GM12878 (cell line): ENCODE measurements around the gene SLC39A11. TPM values are rescaled to one million over a fixed set of nuclear protein-coding genes. Genes with fewer than 3 reads are reported as not detected.

ENCODE experiments used
- ATAC-seq: fragments of 200-7000 bp; cut with Tn5 transposase; 3 replicates; pipeline ENCODE4 v1.9.1; 2020; ENCODE audit warnings: mild to moderate bottlenecking, moderate library complexity
- BruUV-seq: library from RNA; stranded (reverse); fragments of 400-500 nt; replicated peaks from 2 replicates; lab custom pipeline; 2021; lab: Mats Ljungman, UMichigan
- CTCF ChIA-PET: fragments of 300-600 bp; sonication (Branson Sonifier 250); formaldehyde crosslinking; extraction: SDS; loops from one replicate; lab custom pipeline; 2021; ENCODE audit warnings: inconsistent platforms; lab: Yijun Ruan, JAX
- POLR2A ChIA-PET: fragments of 350-600 bp; formaldehyde crosslinking; extraction: SDS; loops from one replicate; lab custom pipeline; 2021; ENCODE audit warnings: inconsistent platforms; lab: Charles Lee
- RAD21 ChIA-PET: fragments of 300-600 bp; sonication (Branson Sonifier 250); formaldehyde crosslinking; loops from one replicate; lab custom pipeline; 2023; ENCODE audit warnings: antibody characterized with exemption; ENCODE audit not compliant: unreplicated experiment; lab: Charles Lee
- SMC1A ChIA-PET: fragments of 300-600 bp; sonication (Branson Sonifier 250); formaldehyde crosslinking; loops from one replicate; lab custom pipeline; 2023; ENCODE audit not compliant: unreplicated experiment, uncharacterized antibody; lab: Charles Lee
- DNase-seq: peaks from one replicate; pipeline ENCODE4 v3.0.0-alpha.2; 2011; ENCODE audit warnings: low read depth, low spot score
- FAIRE-seq: peaks from 3 replicates; lab custom pipeline; 2011; peaks lifted over from hg19 to GRCh38; lab: Jason Lieb, UNC
- H2AFZ ChIP-seq: 2 replicates; pipeline ENCODE4 v1.6.0; 2011; ENCODE audit warnings: low read depth, low read length, control low read depth; ENCODE audit not compliant: control insufficient read depth
- H3K27ac ChIP-seq: 2 replicates; pipeline ENCODE4 v1.5.1; 2011; ENCODE audit warnings: control low read depth; ENCODE audit not compliant: control insufficient read depth, insufficient read depth
- H3K27me3 ChIP-seq, 2 experiments: replicated peaks in 1 of 2; 2 replicates each; pipeline versions ENCODE4 v1.6.0 to v1.6.1; 2011; ENCODE audit warnings: low read length in 1 of 2; ENCODE audit not compliant: control insufficient read depth in 2 of 2, insufficient read depth in 2 of 2
- H3K36me3 ChIP-seq, 2 experiments: 2 replicates each; pipeline ENCODE4 v1.5.1; 2011; ENCODE audit warnings: low read length in 1 of 2; ENCODE audit not compliant: control insufficient read depth in 2 of 2, insufficient read depth in 2 of 2
- H3K4me1 ChIP-seq: 2 replicates; pipeline ENCODE4 v1.6.1; 2011; ENCODE audit warnings: mild to moderate bottlenecking, low read length, moderate library complexity, mixed read lengths; ENCODE audit not compliant: control insufficient read depth, insufficient read depth
- H3K4me2 ChIP-seq: 2 replicates; pipeline ENCODE4 v1.6.0; 2011; ENCODE audit warnings: control low read depth; ENCODE audit not compliant: control insufficient read depth, insufficient read depth
- H3K4me3 ChIP-seq: fragments of 200-600 bp; sonication (generic); 2 replicates; pipeline ENCODE4 v1.5.1; 2016
- H3K79me2 ChIP-seq: 2 replicates; pipeline ENCODE4 v1.6.0; 2011; ENCODE audit warnings: low read length; ENCODE audit not compliant: control insufficient read depth, insufficient read depth
- H3K9ac ChIP-seq: 2 replicates; pipeline ENCODE4 v1.8.0; 2011; ENCODE audit warnings: low read length, control low read depth, mixed read lengths; ENCODE audit not compliant: control insufficient read depth, insufficient read depth
- H3K9me3 ChIP-seq: replicated peaks from 3 replicates; pipeline ENCODE4 v1.5.1; 2011; ENCODE audit warnings: mild to moderate bottlenecking, low read length; ENCODE audit not compliant: control insufficient read depth, insufficient read depth
- H4K20me1 ChIP-seq: 2 replicates; pipeline ENCODE4 v1.6.0; 2011; ENCODE audit not compliant: control insufficient read depth, insufficient read depth
- BMI1 ChIP-seq: fragments of 450-650 bp; IDR thresholded peaks from 2 replicates; pipeline ENCODE4 v1.6.1; 2016; ENCODE audit warnings: mild to moderate bottlenecking, moderate library complexity, borderline replicate concordance
- BRCA1 ChIP-seq: IDR thresholded peaks from 2 replicates; pipeline ENCODE4 v1.6.1; 2011; ENCODE audit warnings: low read depth, low read length, improper control_type of control experiment
- CBFB ChIP-seq: IDR thresholded peaks from 2 replicates; pipeline ENCODE4 v1.6.1; 2016; ENCODE audit warnings: antibody characterized with exemption, low read depth
- CEBPB ChIP-seq, 2 experiments: fragments of 150-350 bp in 1 of 2; IDR thresholded peaks; 2 replicates each; pipeline ENCODE4 v1.6.1; 2012 to 2014; ENCODE audit warnings: low read depth in 2 of 2, low read length in 2 of 2, borderline replicate concordance in 1 of 2, inconsistent platforms in 1 of 2
- FOXK2 ChIP-seq: fragments of 450-650 bp; IDR thresholded peaks from 2 replicates; pipeline ENCODE4 v1.6.1; 2017; ENCODE audit warnings: mild to moderate bottlenecking, moderate library complexity
- IKZF1 ChIP-seq: fragments of 450-650 bp; conservative IDR thresholded peaks from 2 replicates; pipeline ENCODE4 v1.6.1; 2017; ENCODE audit warnings: antibody characterized with exemption, mild to moderate bottlenecking
- MTA3 ChIP-seq: IDR thresholded peaks from 2 replicates; pipeline ENCODE4 v1.6.1; 2012; ENCODE audit warnings: low read length, inconsistent platforms, borderline replicate concordance
- PAX8 ChIP-seq: fragments of 450-650 bp; IDR thresholded peaks from 2 replicates; pipeline ENCODE4 v1.6.1; 2017; ENCODE audit warnings: mild to moderate bottlenecking, moderate library complexity
- PML ChIP-seq: IDR thresholded peaks from 2 replicates; pipeline ENCODE4 v1.6.1; 2012; ENCODE audit warnings: low read length, inconsistent platforms
- SP1 ChIP-seq: IDR thresholded peaks from one replicate; pipeline ENCODE4 v1.6.1; 2011; ENCODE audit warnings: low read depth, low read length
- STAT1 ChIP-seq: fragments of 450-650 bp; conservative IDR thresholded peaks from 2 replicates; pipeline ENCODE4 v1.6.1; 2014; ENCODE audit warnings: antibody characterized with exemption, mild to moderate bottlenecking
- TCF3 ChIP-seq: IDR thresholded peaks from 2 replicates; pipeline ENCODE4 v1.6.1; 2012; ENCODE audit warnings: low read depth, mild to moderate bottlenecking, low read length, borderline replicate concordance; ENCODE audit not compliant: insufficient read depth
- ZNF274 ChIP-seq: IDR thresholded peaks from one replicate; pipeline ENCODE4 v1.8.0; 2011; ENCODE audit not compliant: insufficient read length, insufficient read depth
- ZSCAN29 ChIP-seq: fragments of 450-650 bp; IDR thresholded peaks from 2 replicates; pipeline ENCODE4 v1.6.1; 2017; ENCODE audit warnings: mild to moderate bottlenecking, moderate library complexity
- ZZZ3 ChIP-seq: IDR thresholded peaks from 2 replicates; pipeline ENCODE4 v1.6.1; 2011; ENCODE audit warnings: low read depth; ENCODE audit not compliant: control insufficient read depth, insufficient read length
- WGBS: methylation state at CpG from one replicate; pipeline ENCODE4 v1.1.6; 2016; ENCODE audit warnings: low lambda C conversion rate; ENCODE audit not compliant: insufficient replicate concordance, insufficient coverage; ENCODE audit errors: missing lambda C conversion rate; 5-methylcytosine and 5-hydroxymethylcytosine counted together
- in situ Hi-C: fragments of 300-500 bp; cut with MboI; formaldehyde crosslinking; loops from 9 replicates; pipeline ENCODE4 v1.14.3; 2018; ENCODE audit warnings: mixed read lengths
- intact Hi-C: fragments of 100-400 bp; cut with micrococcal nuclease; formaldehyde crosslinking; loops from one replicate; pipeline ENCODE4 v1.14.2; 2022; ENCODE audit not compliant: unreplicated experiment
- polyA plus RNA-seq, 11 experiments: library from polyadenylated mRNA; depleted of rRNA in 4 of 11; unstranded in 6 of 11; stranded (reverse) in 5 of 11; fragments of >200 nt; fragmentation: Nextera tagmentation in 4 of 11; fragmentation: Illumina TruSeq in 1 of 11; extraction: Ambion mirVana in 4 of 11; extraction: Trizol in 1 of 11; gene quantifications; 1 replicate in 1 of 11; 2 replicates in 10 of 11; pipeline versions ENCODE4 v1.2.1 to v1.2.3, GENCODE V29; 2011 to 2016; ENCODE audit warnings: inconsistent platforms in 2 of 11, missing spikeins in 2 of 11, low read depth in 1 of 11
- total RNA-seq, 4 experiments: library from RNA; depleted of rRNA in 3 of 4; stranded (reverse); fragments of >200 nt in 3 of 4; fragmentation: Illumina TruSeq in 1 of 4; extraction: Trizol in 1 of 4; gene quantifications; 2 replicates each; pipeline versions ENCODE4 v1.2.1 to v1.2.3, GENCODE V29; 2013 to 2021
- TF ChIP-seq, protein P1 (sequence below): fragments of 450-650 bp; IDR thresholded peaks from 2 replicates; pipeline ENCODE4 v1.6.1; 2017; ENCODE audit warnings: mild to moderate bottlenecking, moderate library complexity

SLC39A11 gene
- total and polyA plus RNA-seq, 10 of the 15 experiments (the other 5 are each of a cell fraction or from before 2014, with no cell fraction given) = 8.6 to 23.8 (median 14.0) TPM

DNA sequence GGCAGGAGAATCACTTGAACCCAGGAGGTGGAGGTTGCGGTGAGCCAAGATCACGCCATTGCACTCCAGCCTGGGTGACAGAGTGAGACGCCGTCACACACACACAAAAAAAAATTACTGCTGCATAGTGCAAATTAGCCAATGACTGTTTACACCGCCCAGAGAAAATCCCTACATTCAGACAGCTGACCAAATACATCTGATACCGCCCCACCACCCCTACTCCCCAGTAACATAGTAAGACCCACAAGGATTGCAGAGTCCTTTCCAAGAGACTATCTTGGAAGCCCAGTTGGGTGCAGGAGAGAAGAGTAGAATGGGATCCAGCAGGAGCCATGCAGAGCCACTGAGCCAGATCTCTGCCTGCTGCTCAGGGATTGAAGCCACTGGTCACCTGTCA, 63.5 kb downstream of the SLC39A11 start:
- BruUV-seq = no TSS peak
- no peaks in the 10 kb centered on the region for H4K20me1 ChIP-seq
- RAD21 ChIA-PET = no interaction called here
- H3K4me1 ChIP-seq = no peaks in the 10 kb centered on the region; the same call in 1 of the 2 replicates
- CTCF ChIA-PET = no interaction called here
- H3K79me2 ChIP-seq = no peaks in the 10 kb centered on the region
- SMC1A ChIA-PET = no interaction called here
- in situ Hi-C loops = no loop called here
- FAIRE-seq (no peak), ATAC-seq (no peak), DNase-seq (no peak)
- no peak overlapping the region for H3K27ac ChIP-seq
- H3K9ac ChIP-seq = no peak overlapping the region
- TF ChIP-seq TCF3 (no peak), IKZF1 (no peak), FOXK2 (no peak), ZNF274 (no peak), ZZZ3 (no peak), BRCA1 (no peak)
- no peaks in the 10 kb centered on the region for H3K9me3 ChIP-seq
- no peak overlapping the region for H3K4me3 ChIP-seq
- 100% methylated on average over 3 of the region's 6 CpGs for WGBS
- H3K36me3 ChIP-seq = peaks cover 0 to 12% of the 10 kb centered on the region in 2 experiments; a peak in 2 of 4 replicates
- intact Hi-C loops = no loop called here
- H3K27me3 ChIP-seq = no peaks in the 10 kb centered on the region
- POLR2A ChIA-PET = no interaction called here
- no peak overlapping the region for H2AFZ ChIP-seq
- no peak overlapping the region for H3K4me2 ChIP-seq

DNA sequence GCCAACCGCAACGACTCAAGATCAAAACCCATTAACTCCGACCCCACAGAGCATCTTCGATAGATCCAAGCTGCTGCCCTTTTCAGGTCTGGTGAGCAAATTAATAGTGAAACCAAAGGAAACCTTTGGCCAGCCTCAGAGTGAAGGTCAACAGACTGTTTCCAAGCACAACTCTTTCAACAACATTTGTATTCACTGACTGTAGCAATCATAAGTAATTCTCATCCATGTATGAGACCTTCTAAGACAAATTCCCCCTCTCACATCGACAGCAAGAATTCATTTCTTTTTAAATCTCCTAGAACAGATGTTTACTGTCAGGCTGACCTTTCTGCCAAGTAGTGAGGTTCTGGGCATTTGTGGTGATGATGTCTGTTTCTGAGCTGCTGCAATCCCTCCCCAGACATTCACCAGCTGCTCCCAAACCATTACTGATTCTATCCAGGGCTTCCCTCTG, 64.2 kb downstream of the SLC39A11 start:
- Histone ChIP-seq H3K4me1 (no peaks in the 10 kb centered on the region; the same call in 1 of the 2 replicates), H3K27ac (no peak overlapping the region), H3K9ac (no peak overlapping the region), H3K27me3 (no peaks in the 10 kb centered on the region), H4K20me1 (no peaks in the 10 kb centered on the region), H2AFZ (no peak overlapping the region), H3K79me2 (no peaks in the 10 kb centered on the region), H3K36me3 (peaks cover 0 to 12% of the 10 kb centered on the region in 2 experiments; a peak in 2 of 4 replicates), H3K4me3 (no peak overlapping the region), H3K4me2 (no peak overlapping the region), H3K9me3 (no peaks in the 10 kb centered on the region; the same call in 1 of the 3 replicates)
- WGBS = 79% methylated on average over 5 of the region's 5 CpGs
- BruUV-seq = no TSS peak
- RAD21 ChIA-PET = no interaction called here
- CTCF ChIA-PET = no interaction called here
- FAIRE-seq (no peak), ATAC-seq (no peak), DNase-seq (no peak)
- in situ Hi-C loops (no loop called here), intact Hi-C loops (no loop called here)
- SMC1A ChIA-PET = no interaction called here
- POLR2A ChIA-PET = no interaction called here
- TF ChIP-seq STAT1 (no peak), ZSCAN29 (no peak), CBFB (no peak), CEBPB (IDR thresholded peaks at IDR 0.05; ENCODE audit: borderline replicate concordance in 1 of 2, low read depth in 2 of 2, low read length in 2 of 2) (no peak), BMI1 (no peak), SP1 (no peak), PAX8 (no peak), PML (no peak), MTA3 (no peak)
- TF ChIP-seq, protein P1, sequence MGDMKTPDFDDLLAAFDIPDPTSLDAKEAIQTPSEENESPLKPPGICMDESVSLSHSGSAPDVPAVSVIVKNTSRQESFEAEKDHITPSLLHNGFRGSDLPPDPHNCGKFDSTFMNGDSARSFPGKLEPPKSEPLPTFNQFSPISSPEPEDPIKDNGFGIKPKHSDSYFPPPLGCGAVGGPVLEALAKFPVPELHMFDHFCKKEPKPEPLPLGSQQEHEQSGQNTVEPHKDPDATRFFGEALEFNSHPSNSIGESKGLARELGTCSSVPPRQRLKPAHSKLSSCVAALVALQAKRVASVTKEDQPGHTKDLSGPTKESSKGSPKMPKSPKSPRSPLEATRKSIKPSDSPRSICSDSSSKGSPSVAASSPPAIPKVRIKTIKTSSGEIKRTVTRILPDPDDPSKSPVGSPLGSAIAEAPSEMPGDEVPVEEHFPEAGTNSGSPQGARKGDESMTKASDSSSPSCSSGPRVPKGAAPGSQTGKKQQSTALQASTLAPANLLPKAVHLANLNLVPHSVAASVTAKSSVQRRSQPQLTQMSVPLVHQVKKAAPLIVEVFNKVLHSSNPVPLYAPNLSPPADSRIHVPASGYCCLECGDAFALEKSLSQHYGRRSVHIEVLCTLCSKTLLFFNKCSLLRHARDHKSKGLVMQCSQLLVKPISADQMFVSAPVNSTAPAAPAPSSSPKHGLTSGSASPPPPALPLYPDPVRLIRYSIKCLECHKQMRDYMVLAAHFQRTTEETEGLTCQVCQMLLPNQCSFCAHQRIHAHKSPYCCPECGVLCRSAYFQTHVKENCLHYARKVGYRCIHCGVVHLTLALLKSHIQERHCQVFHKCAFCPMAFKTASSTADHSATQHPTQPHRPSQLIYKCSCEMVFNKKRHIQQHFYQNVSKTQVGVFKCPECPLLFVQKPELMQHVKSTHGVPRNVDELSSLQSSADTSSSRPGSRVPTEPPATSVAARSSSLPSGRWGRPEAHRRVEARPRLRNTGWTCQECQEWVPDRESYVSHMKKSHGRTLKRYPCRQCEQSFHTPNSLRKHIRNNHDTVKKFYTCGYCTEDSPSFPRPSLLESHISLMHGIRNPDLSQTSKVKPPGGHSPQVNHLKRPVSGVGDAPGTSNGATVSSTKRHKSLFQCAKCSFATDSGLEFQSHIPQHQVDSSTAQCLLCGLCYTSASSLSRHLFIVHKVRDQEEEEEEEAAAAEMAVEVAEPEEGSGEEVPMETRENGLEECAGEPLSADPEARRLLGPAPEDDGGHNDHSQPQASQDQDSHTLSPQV = no peak
